GM12878 (cell line): Measurements from ENCODE around the gene CDKL5. TPM values are rescaled to one million over a fixed set of nuclear protein-coding genes. Genes with fewer than 3 reads are reported as not detected.

ENCODE experiments used
- ATAC-seq: fragments of 200-7000 bp; cut with Tn5 transposase; 3 replicates; pipeline ENCODE4 v1.9.1; 2020; ENCODE audit warnings: mild to moderate bottlenecking, moderate library complexity
- BruUV-seq: library from RNA; stranded (reverse); fragments of 400-500 nt; replicated peaks from 2 replicates; lab custom pipeline; 2021; lab: Mats Ljungman, UMichigan
- CTCF ChIA-PET: fragments of 300-600 bp; sonication (Branson Sonifier 250); formaldehyde crosslinking; extraction: SDS; loops from one replicate; lab custom pipeline; 2021; ENCODE audit warnings: inconsistent platforms; lab: Yijun Ruan, JAX
- POLR2A ChIA-PET: fragments of 350-600 bp; formaldehyde crosslinking; extraction: SDS; loops from one replicate; lab custom pipeline; 2021; ENCODE audit warnings: inconsistent platforms; lab: Charles Lee
- RAD21 ChIA-PET: fragments of 300-600 bp; sonication (Branson Sonifier 250); formaldehyde crosslinking; loops from one replicate; lab custom pipeline; 2023; ENCODE audit warnings: antibody characterized with exemption; ENCODE audit not compliant: unreplicated experiment; lab: Charles Lee
- SMC1A ChIA-PET: fragments of 300-600 bp; sonication (Branson Sonifier 250); formaldehyde crosslinking; loops from one replicate; lab custom pipeline; 2023; ENCODE audit not compliant: unreplicated experiment, uncharacterized antibody; lab: Charles Lee
- DNase-seq: peaks from one replicate; pipeline ENCODE4 v3.0.0-alpha.2; 2011; ENCODE audit warnings: low read depth, low spot score
- FAIRE-seq: peaks from 3 replicates; lab custom pipeline; 2011; peaks lifted over from hg19 to GRCh38; lab: Jason Lieb, UNC
- H2AFZ ChIP-seq: 2 replicates; pipeline ENCODE4 v1.6.0; 2011; ENCODE audit warnings: low read depth, low read length, control low read depth; ENCODE audit not compliant: control insufficient read depth
- H3K27ac ChIP-seq: 2 replicates; pipeline ENCODE4 v1.5.1; 2011; ENCODE audit warnings: control low read depth; ENCODE audit not compliant: control insufficient read depth, insufficient read depth
- H3K27me3 ChIP-seq, 2 experiments: replicated peaks in 1 of 2; 2 replicates each; pipeline versions ENCODE4 v1.6.0 to v1.6.1; 2011; ENCODE audit warnings: low read length in 1 of 2; ENCODE audit not compliant: control insufficient read depth in 2 of 2, insufficient read depth in 2 of 2
- H3K36me3 ChIP-seq, 2 experiments: 2 replicates each; pipeline ENCODE4 v1.5.1; 2011; ENCODE audit warnings: low read length in 1 of 2; ENCODE audit not compliant: control insufficient read depth in 2 of 2, insufficient read depth in 2 of 2
- H3K4me1 ChIP-seq: 2 replicates; pipeline ENCODE4 v1.6.1; 2011; ENCODE audit warnings: mild to moderate bottlenecking, low read length, moderate library complexity, mixed read lengths; ENCODE audit not compliant: control insufficient read depth, insufficient read depth
- H3K4me2 ChIP-seq: 2 replicates; pipeline ENCODE4 v1.6.0; 2011; ENCODE audit warnings: control low read depth; ENCODE audit not compliant: control insufficient read depth, insufficient read depth
- H3K4me3 ChIP-seq: fragments of 200-600 bp; sonication (generic); 2 replicates; pipeline ENCODE4 v1.5.1; 2016
- H3K79me2 ChIP-seq: 2 replicates; pipeline ENCODE4 v1.6.0; 2011; ENCODE audit warnings: low read length; ENCODE audit not compliant: control insufficient read depth, insufficient read depth
- H3K9ac ChIP-seq: 2 replicates; pipeline ENCODE4 v1.8.0; 2011; ENCODE audit warnings: low read length, control low read depth, mixed read lengths; ENCODE audit not compliant: control insufficient read depth, insufficient read depth
- H3K9me3 ChIP-seq: replicated peaks from 3 replicates; pipeline ENCODE4 v1.5.1; 2011; ENCODE audit warnings: mild to moderate bottlenecking, low read length; ENCODE audit not compliant: control insufficient read depth, insufficient read depth
- H4K20me1 ChIP-seq: 2 replicates; pipeline ENCODE4 v1.6.0; 2011; ENCODE audit not compliant: control insufficient read depth, insufficient read depth
- BACH1 ChIP-seq: fragments of 450-650 bp; IDR thresholded peaks from 2 replicates; pipeline ENCODE4 v1.6.1; 2017; ENCODE audit warnings: mild to moderate bottlenecking, borderline replicate concordance
- BRCA1 ChIP-seq: IDR thresholded peaks from 2 replicates; pipeline ENCODE4 v1.6.1; 2011; ENCODE audit warnings: low read depth, low read length, improper control_type of control experiment
- FOXM1 ChIP-seq: IDR thresholded peaks from 2 replicates; pipeline ENCODE4 v1.6.1; 2012; ENCODE audit warnings: low read depth, mild to moderate bottlenecking, inconsistent platforms, low read length, moderate library complexity
- GABPA ChIP-seq: IDR thresholded peaks from 2 replicates; pipeline ENCODE4 v1.6.1; 2014; ENCODE audit warnings: antibody characterized with exemption, low read depth, mild to moderate bottlenecking, inconsistent platforms
- HDGF ChIP-seq: fragments of 450-650 bp; IDR thresholded peaks from 2 replicates; pipeline ENCODE4 v1.6.1; 2016; ENCODE audit warnings: antibody characterized with exemption
- IKZF1 ChIP-seq: fragments of 450-650 bp; conservative IDR thresholded peaks from 2 replicates; pipeline ENCODE4 v1.6.1; 2017; ENCODE audit warnings: antibody characterized with exemption, mild to moderate bottlenecking
- NR2F1 ChIP-seq: fragments of 450-650 bp; conservative IDR thresholded peaks from 2 replicates; pipeline ENCODE4 v1.6.1; 2017; ENCODE audit warnings: mild to moderate bottlenecking
- POLR2AphosphoS5 ChIP-seq: IDR thresholded peaks from 2 replicates; pipeline ENCODE4 v1.6.1; 2011; ENCODE audit warnings: mild to moderate bottlenecking, low read length, inconsistent platforms
- RUNX3 ChIP-seq: IDR thresholded peaks from 2 replicates; pipeline ENCODE4 v1.6.1; 2012; ENCODE audit warnings: low read length, inconsistent platforms
- ZBED1 ChIP-seq: IDR thresholded peaks from 2 replicates; pipeline ENCODE4 v1.6.1; 2016; ENCODE audit warnings: borderline replicate concordance
- ZNF24 ChIP-seq: fragments of 450-650 bp; IDR thresholded peaks from 2 replicates; pipeline ENCODE4 v1.6.1; 2017; ENCODE audit warnings: antibody characterized with exemption, mild to moderate bottlenecking
- WGBS: methylation state at CpG from one replicate; pipeline ENCODE4 v1.1.6; 2016; ENCODE audit warnings: low lambda C conversion rate; ENCODE audit not compliant: insufficient replicate concordance, insufficient coverage; ENCODE audit errors: missing lambda C conversion rate; 5-methylcytosine and 5-hydroxymethylcytosine counted together
- in situ Hi-C: fragments of 300-500 bp; cut with MboI; formaldehyde crosslinking; loops from 9 replicates; pipeline ENCODE4 v1.14.3; 2018; ENCODE audit warnings: mixed read lengths
- intact Hi-C: fragments of 100-400 bp; cut with micrococcal nuclease; formaldehyde crosslinking; loops from one replicate; pipeline ENCODE4 v1.14.2; 2022; ENCODE audit not compliant: unreplicated experiment
- polyA plus RNA-seq, 11 experiments: library from polyadenylated mRNA; depleted of rRNA in 4 of 11; unstranded in 6 of 11; stranded (reverse) in 5 of 11; fragments of >200 nt; fragmentation: Nextera tagmentation in 4 of 11; fragmentation: Illumina TruSeq in 1 of 11; extraction: Ambion mirVana in 4 of 11; extraction: Trizol in 1 of 11; gene quantifications; 1 replicate in 1 of 11; 2 replicates in 10 of 11; pipeline versions ENCODE4 v1.2.1 to v1.2.3, GENCODE V29; 2011 to 2016; ENCODE audit warnings: inconsistent platforms in 2 of 11, missing spikeins in 2 of 11, low read depth in 1 of 11
- total RNA-seq, 4 experiments: library from RNA; depleted of rRNA in 3 of 4; stranded (reverse); fragments of >200 nt in 3 of 4; fragmentation: Illumina TruSeq in 1 of 4; extraction: Trizol in 1 of 4; gene quantifications; 2 replicates each; pipeline versions ENCODE4 v1.2.1 to v1.2.3, GENCODE V29; 2013 to 2021
- TF ChIP-seq, protein P1 (sequence below): IDR thresholded peaks from 2 replicates; pipeline ENCODE4 v1.6.1; 2011; ENCODE audit warnings: mild to moderate bottlenecking, low read depth, low read length, moderate library complexity; ENCODE audit not compliant: insufficient replicate concordance
- TF ChIP-seq, protein P2 (sequence below): fragments of 450-650 bp; IDR thresholded peaks from 2 replicates; pipeline ENCODE4 v1.6.1; 2017; ENCODE audit warnings: borderline replicate concordance
- TF ChIP-seq, protein P3 (sequence below): fragments of 450-650 bp; formaldehyde crosslinking; IDR thresholded peaks from 2 replicates; pipeline ENCODE4 v1.4.0; 2020; ENCODE audit warnings: mild to moderate bottlenecking, moderate library complexity
- TF ChIP-seq, protein P4 (sequence below): fragments of 450-650 bp; formaldehyde crosslinking; IDR thresholded peaks from 2 replicates; pipeline ENCODE4 v1.5.0; 2022; ENCODE audit warnings: mild to moderate bottlenecking, missing genetic modification characterization
- TF ChIP-seq, protein P5 (sequence below): IDR thresholded peaks from 2 replicates; pipeline ENCODE4 v1.6.1; 2012; ENCODE audit warnings: low read depth, low read length, improper control_type of control experiment

CDKL5 gene
- total and polyA plus RNA-seq, 10 of the 15 experiments (the other 5 are each of a cell fraction or from before 2014, with no cell fraction given), result 1.4 to 14.5 (median 6.3) TPM

DNA sequence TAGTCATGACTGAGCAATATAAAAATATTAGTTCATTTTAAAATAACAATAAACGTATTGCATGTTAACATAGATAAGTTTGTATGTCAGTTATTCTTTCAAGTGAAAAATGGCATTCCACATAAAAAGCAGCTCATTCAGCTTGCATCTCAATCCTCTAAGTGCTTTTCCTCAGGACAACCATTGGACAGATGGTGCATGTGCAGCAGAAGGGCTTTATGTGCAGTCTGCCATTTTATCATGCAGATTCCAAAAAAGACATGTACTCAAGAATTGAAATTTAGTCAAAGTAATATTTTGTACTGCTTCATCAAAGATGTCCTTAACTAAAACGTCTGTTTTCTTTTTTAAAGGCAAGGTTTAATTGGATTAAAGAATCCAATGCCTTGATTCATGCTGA, 153.1 kb downstream of the CDKL5 start:
- Histone ChIP-seq H3K36me3 (no peaks in the 10 kb centered on the region), H3K79me2 (no peaks in the 10 kb centered on the region), H3K4me3 (no peak overlapping the region), H3K9me3 (no peaks in the 10 kb centered on the region), H3K27me3 (no peaks in the 10 kb centered on the region), H4K20me1 (no peaks in the 10 kb centered on the region), H3K4me2 (no peak overlapping the region), H3K9ac (no peak overlapping the region), H3K27ac (no peak overlapping the region), H3K4me1 (no peaks in the 10 kb centered on the region), H2AFZ (no peak overlapping the region)
- DNase-seq (no peak), FAIRE-seq (no peak), ATAC-seq (no peak)
- RAD21 ChIA-PET, result no interaction called here
- WGBS, result 50% methylated on average over 2 of the region's 2 CpGs
- in situ Hi-C loops (no loop called here), intact Hi-C loops (no loop called here)
- SMC1A ChIA-PET, result no interaction called here
- no TSS peak for BruUV-seq
- CTCF ChIA-PET, result no interaction called here
- POLR2A ChIA-PET, result no interaction called here
- TF ChIP-seq POLR2AphosphoS5, result no peak
- TF ChIP-seq, protein P1, sequence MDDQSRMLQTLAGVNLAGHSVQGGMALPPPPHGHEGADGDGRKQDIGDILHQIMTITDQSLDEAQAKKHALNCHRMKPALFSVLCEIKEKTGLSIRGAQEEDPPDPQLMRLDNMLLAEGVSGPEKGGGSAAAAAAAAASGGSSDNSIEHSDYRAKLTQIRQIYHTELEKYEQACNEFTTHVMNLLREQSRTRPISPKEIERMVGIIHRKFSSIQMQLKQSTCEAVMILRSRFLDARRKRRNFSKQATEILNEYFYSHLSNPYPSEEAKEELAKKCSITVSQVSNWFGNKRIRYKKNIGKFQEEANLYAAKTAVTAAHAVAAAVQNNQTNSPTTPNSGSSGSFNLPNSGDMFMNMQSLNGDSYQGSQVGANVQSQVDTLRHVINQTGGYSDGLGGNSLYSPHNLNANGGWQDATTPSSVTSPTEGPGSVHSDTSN, result no peak
- TF ChIP-seq BACH1, result no peak
- no peak for TF ChIP-seq IKZF1
- TF ChIP-seq BRCA1, result no peak
- no peak for TF ChIP-seq NR2F1
- TF ChIP-seq GABPA, result no peak
- no peak for TF ChIP-seq ZNF24
- TF ChIP-seq RUNX3, result no peak
- TF ChIP-seq HDGF, result no peak
- TF ChIP-seq, protein P2, sequence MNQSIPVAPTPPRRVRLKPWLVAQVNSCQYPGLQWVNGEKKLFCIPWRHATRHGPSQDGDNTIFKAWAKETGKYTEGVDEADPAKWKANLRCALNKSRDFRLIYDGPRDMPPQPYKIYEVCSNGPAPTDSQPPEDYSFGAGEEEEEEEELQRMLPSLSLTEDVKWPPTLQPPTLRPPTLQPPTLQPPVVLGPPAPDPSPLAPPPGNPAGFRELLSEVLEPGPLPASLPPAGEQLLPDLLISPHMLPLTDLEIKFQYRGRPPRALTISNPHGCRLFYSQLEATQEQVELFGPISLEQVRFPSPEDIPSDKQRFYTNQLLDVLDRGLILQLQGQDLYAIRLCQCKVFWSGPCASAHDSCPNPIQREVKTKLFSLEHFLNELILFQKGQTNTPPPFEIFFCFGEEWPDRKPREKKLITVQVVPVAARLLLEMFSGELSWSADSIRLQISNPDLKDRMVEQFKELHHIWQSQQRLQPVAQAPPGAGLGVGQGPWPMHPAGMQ, result no peak
- TF ChIP-seq, protein P3, sequence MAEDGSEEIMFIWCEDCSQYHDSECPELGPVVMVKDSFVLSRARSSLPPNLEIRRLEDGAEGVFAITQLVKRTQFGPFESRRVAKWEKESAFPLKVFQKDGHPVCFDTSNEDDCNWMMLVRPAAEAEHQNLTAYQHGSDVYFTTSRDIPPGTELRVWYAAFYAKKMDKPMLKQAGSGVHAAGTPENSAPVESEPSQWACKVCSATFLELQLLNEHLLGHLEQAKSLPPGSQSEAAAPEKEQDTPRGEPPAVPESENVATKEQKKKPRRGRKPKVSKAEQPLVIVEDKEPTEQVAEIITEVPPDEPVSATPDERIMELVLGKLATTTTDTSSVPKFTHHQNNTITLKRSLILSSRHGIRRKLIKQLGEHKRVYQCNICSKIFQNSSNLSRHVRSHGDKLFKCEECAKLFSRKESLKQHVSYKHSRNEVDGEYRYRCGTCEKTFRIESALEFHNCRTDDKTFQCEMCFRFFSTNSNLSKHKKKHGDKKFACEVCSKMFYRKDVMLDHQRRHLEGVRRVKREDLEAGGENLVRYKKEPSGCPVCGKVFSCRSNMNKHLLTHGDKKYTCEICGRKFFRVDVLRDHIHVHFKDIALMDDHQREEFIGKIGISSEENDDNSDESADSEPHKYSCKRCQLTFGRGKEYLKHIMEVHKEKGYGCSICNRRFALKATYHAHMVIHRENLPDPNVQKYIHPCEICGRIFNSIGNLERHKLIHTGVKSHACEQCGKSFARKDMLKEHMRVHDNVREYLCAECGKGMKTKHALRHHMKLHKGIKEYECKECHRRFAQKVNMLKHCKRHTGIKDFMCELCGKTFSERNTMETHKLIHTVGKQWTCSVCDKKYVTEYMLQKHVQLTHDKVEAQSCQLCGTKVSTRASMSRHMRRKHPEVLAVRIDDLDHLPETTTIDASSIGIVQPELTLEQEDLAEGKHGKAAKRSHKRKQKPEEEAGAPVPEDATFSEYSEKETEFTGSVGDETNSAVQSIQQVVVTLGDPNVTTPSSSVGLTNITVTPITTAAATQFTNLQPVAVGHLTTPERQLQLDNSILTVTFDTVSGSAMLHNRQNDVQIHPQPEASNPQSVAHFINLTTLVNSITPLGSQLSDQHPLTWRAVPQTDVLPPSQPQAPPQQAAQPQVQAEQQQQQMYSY (CRISPR knock-in tag), result no peak
- TF ChIP-seq, protein P4, sequence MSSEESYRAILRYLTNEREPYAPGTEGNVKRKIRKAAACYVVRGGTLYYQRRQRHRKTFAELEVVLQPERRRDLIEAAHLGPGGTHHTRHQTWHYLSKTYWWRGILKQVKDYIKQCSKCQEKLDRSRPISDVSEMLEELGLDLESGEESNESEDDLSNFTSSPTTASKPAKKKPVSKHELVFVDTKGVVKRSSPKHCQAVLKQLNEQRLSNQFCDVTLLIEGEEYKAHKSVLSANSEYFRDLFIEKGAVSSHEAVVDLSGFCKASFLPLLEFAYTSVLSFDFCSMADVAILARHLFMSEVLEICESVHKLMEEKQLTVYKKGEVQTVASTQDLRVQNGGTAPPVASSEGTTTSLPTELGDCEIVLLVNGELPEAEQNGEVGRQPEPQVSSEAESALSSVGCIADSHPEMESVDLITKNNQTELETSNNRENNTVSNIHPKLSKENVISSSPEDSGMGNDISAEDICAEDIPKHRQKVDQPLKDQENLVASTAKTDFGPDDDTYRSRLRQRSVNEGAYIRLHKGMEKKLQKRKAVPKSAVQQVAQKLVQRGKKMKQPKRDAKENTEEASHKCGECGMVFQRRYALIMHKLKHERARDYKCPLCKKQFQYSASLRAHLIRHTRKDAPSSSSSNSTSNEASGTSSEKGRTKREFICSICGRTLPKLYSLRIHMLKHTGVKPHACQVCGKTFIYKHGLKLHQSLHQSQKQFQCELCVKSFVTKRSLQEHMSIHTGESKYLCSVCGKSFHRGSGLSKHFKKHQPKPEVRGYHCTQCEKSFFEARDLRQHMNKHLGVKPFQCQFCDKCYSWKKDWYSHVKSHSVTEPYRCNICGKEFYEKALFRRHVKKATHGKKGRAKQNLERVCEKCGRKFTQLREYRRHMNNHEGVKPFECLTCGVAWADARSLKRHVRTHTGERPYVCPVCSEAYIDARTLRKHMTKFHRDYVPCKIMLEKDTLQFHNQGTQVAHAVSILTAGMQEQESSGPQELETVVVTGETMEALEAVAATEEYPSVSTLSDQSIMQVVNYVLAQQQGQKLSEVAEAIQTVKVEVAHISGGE (CRISPR knock-in tag), result no peak
- TF ChIP-seq ZBED1, result no peak
- TF ChIP-seq FOXM1, result no peak
- TF ChIP-seq, protein P5, sequence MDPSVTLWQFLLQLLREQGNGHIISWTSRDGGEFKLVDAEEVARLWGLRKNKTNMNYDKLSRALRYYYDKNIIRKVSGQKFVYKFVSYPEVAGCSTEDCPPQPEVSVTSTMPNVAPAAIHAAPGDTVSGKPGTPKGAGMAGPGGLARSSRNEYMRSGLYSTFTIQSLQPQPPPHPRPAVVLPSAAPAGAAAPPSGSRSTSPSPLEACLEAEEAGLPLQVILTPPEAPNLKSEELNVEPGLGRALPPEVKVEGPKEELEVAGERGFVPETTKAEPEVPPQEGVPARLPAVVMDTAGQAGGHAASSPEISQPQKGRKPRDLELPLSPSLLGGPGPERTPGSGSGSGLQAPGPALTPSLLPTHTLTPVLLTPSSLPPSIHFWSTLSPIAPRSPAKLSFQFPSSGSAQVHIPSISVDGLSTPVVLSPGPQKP, result no peak
